ENCODE data around the gene ARSI. TPM values are rescaled to one million over a fixed set of nuclear protein-coding genes. Genes with fewer than 3 reads are reported as not detected.

Gene ARSI
- total RNA-seq, 2 donors from 2014 or later: not detected

GRCh38 chr5:150270541-150271295 lies 32.0 kb downstream of the ARSI start:
- Mint-ChIP-seq H3K36me3 (no peaks in the 10 kb centered on the region), H3K4me1 (ENCODE audit: low read depth in 2 of 2) (peaks cover 0 to 6% of the 10 kb centered on the region in 2 donors), H3K27ac (no peak overlapping the region), H3K4me3 (no peak overlapping the region), H3K9me3 (no peaks in the 10 kb centered on the region), H3K27me3 (peaks cover 9 to 10% of the 10 kb centered on the region in 2 donors)
- ATAC-seq: peak in 1 of 2 donors; percentile 4
- no peak for DNase-seq (ENCODE audit: low spot score)

DNA sequence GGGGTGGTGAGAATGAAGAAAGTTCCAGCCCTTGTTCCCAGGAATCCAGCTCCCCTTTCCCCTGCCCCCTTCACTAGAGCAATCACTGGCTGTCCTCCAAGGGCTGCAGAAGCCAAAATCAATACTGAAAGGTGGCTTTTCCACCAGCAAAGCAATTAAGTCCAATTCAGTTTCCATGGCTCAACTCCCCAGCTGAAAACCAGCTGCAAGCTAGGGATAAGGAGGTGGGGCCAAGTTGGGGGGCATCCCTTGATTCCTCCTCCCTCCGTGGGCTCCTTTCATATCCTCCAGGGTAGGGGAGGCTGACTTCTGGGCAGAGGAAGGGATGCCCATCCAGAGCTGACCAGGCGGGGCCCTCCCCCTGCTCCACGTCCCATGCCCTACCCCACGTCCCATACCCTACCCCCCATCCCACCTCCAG lies 35.8 kb downstream of the ARSI start:
- peaks cover 4 to 13% of the 10 kb centered on the region in 2 donors for H3K27me3 Mint-ChIP-seq
- H3K9me3 Mint-ChIP-seq: no peaks in the 10 kb centered on the region
- no peak overlapping the region for H3K4me3 Mint-ChIP-seq
- DNase-seq (ENCODE audit: low spot score) (no peak), ATAC-seq (no peak)
- peaks cover 3 to 6% of the 10 kb centered on the region in 2 donors for H3K4me1 Mint-ChIP-seq (ENCODE audit: low read depth in 2 of 2)
- H3K36me3 Mint-ChIP-seq: no peaks in the 10 kb centered on the region
- H3K27ac Mint-ChIP-seq: no peak overlapping the region

- Mint-ChIP-seq H3K27me3 (peaks cover 4 to 13% of the 10 kb centered on the region in 2 donors), H3K4me3 (no peak overlapping the region), H3K4me1 (ENCODE audit: low read depth in 2 of 2) (peaks cover 3 to 6% of the 10 kb centered on the region in 2 donors), H3K36me3 (no peaks in the 10 kb centered on the region), H3K9me3 (no peaks in the 10 kb centered on the region), H3K27ac (no peak overlapping the region)
- ATAC-seq (no peak), DNase-seq (ENCODE audit: low spot score) (no peak)
Observed at GRCh38 chr5:150265870-150266383, 36.8 kb downstream of the ARSI start.

DNA sequence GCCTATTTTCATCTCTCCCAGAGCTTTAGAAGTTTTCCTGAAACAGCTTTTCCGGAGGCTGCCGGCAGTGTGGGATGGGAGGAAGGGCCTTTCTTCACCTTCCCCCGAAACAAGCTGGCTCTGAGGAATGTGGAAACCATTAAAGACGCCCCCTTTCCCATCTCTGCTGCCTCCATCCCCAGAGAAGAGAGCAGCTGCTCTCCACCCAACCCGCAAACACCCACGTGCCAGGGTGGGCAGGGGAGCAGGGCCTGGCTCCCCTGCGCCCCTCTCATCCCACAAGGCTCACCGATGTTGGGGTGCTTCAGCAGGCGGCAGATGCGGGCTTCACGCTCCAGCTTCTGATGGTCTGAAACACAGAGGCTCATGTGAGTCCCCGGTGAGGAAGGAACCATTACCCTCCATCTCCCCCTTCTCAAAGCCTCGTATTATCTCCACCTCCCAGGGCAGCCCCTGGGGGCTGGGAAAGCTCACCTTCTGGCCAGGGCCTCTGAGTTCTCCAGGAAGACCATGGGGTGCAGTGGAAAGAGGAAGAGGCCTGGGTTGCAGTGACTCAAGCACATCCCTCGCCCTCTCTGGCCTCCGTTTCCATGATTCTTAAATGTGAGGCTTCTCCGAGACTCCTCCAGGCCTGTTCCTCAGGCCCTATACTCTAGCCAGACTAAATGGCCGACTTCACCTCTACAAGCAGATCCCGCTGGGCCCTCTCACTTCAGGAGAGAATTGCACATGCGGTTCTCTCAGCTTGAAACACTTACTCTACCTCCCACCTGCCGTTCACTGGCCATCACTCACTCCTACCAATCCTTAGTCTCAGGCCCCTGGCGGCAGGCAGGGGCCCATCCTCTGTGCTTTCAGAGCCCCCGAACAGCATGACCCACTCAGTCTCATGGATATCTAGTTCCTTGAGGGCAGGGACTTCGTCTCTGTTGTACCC lies 37.8 kb downstream of the ARSI start:
- H3K27ac Mint-ChIP-seq: no peak overlapping the region
- H3K36me3 Mint-ChIP-seq: no peaks in the 10 kb centered on the region
- peaks cover 3 to 6% of the 10 kb centered on the region in 2 donors for H3K4me1 Mint-ChIP-seq (ENCODE audit: low read depth in 2 of 2)
- H3K9me3 Mint-ChIP-seq: no peaks in the 10 kb centered on the region
- H3K4me3 Mint-ChIP-seq: no peak overlapping the region
- H3K27me3 Mint-ChIP-seq: peaks cover 4 to 13% of the 10 kb centered on the region in 2 donors
- ATAC-seq (no peak), DNase-seq (ENCODE audit: low spot score) (no peak)

GRCh38 chr5:150263801-150264621 lies 38.7 kb downstream of the ARSI start:
- Mint-ChIP-seq H3K36me3 (no peaks in the 10 kb centered on the region), H3K4me1 (ENCODE audit: low read depth in 2 of 2) (peaks cover 3 to 6% of the 10 kb centered on the region in 2 donors), H3K9me3 (no peaks in the 10 kb centered on the region), H3K27ac (no peak overlapping the region), H3K4me3 (no peak overlapping the region), H3K27me3 (peaks cover 4 to 13% of the 10 kb centered on the region in 2 donors)
- DNase-seq (ENCODE audit: low spot score) (no peak), ATAC-seq (peak in 1 of 2 donors; percentile 15)

GRCh38 chr5:150263375-150263775 lies 39.3 kb downstream of the ARSI start:
- peaks cover 2 to 13% of the 10 kb centered on the region in 2 donors for H3K27me3 Mint-ChIP-seq
- H3K4me1 Mint-ChIP-seq (ENCODE audit: low read depth in 2 of 2): peaks cover 2 to 6% of the 10 kb centered on the region in 2 donors
- no peaks in the 10 kb centered on the region for H3K36me3 Mint-ChIP-seq
- no peak overlapping the region for H3K4me3 Mint-ChIP-seq
- DNase-seq (ENCODE audit: low spot score) (no peak), ATAC-seq (peak in 1 of 2 donors; percentile 25)
- H3K9me3 Mint-ChIP-seq: no peaks in the 10 kb centered on the region
- no peak overlapping the region for H3K27ac Mint-ChIP-seq

- no peaks in the 10 kb centered on the region for H3K9me3 Mint-ChIP-seq
- no peak overlapping the region for H3K27ac Mint-ChIP-seq
- H3K4me3 Mint-ChIP-seq: no peak overlapping the region
- DNase-seq (ENCODE audit: low spot score) (no peak), ATAC-seq (no peak)
- no peaks in the 10 kb centered on the region for H3K36me3 Mint-ChIP-seq
- H3K27me3 Mint-ChIP-seq: peaks cover 0 to 13% of the 10 kb centered on the region in 2 donors
- peaks cover 0 to 6% of the 10 kb centered on the region in 2 donors for H3K4me1 Mint-ChIP-seq (ENCODE audit: low read depth in 2 of 2)
Observed at GRCh38 chr5:150262502-150262901, 40.2 kb downstream of the ARSI start.

GRCh38 chr5:150261231-150261630 lies 41.5 kb downstream of the ARSI start:
- Mint-ChIP-seq H3K4me3 (no peak overlapping the region), H3K4me1 (ENCODE audit: low read depth in 2 of 2) (peaks cover 0 to 6% of the 10 kb centered on the region in 2 donors), H3K36me3 (no peaks in the 10 kb centered on the region), H3K27ac (no peak overlapping the region), H3K27me3 (peaks cover 2 to 13% of the 10 kb centered on the region in 2 donors), H3K9me3 (no peaks in the 10 kb centered on the region)
- no peak for DNase-seq (ENCODE audit: low spot score)
- ATAC-seq: no peak

DNA sequence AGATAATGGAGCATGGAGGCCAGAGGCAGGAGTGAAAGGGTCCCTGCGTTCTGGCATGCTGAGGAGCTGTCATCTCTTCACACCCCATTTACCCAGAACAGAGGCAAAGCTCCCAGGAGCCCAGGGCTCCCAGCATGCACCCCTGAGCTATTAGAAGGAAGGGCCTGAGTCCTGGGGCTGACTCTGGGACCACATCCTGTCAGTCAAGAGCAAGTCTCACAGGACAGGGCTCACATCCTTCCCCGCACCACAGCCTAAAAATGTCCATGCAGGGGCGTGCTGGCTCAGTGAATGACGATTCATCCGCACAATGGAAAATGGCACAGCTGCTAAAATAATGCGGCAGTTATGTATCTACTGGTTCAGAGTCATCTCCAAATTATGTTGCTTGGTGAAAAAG lies 44.6 kb downstream of the ARSI start:
- no peak for ATAC-seq

DNA sequence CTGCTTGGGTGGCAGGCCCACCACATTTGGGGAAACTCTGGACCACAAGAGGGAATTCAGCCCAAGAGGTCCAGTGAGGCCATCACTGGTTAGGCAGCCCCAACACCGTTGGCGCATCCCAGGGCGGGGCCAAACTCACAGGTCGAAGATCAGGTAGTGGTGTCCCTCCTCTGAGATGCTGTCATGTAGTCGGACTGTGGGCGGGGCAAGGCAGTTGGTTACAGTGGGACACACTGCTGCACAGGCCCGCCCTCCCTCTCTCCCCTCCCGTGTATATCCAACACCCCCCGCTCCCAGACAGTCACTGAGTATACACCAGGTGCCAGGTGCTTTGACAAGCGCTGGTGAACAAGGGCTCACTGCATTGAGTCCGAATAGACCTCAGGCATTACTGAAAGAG lies 45.3 kb downstream of the ARSI start:
- Mint-ChIP-seq H3K4me1 (ENCODE audit: low read depth in 2 of 2) (no peaks in the 10 kb centered on the region), H3K27ac (no peak overlapping the region), H3K9me3 (no peaks in the 10 kb centered on the region), H3K36me3 (no peaks in the 10 kb centered on the region), H3K27me3 (peaks cover 2 to 6% of the 10 kb centered on the region in 2 donors), H3K4me3 (no peak overlapping the region)
- ATAC-seq: no peak
- DNase-seq (ENCODE audit: low spot score): no peak

More for the DNA sequence above, 44.6 kb downstream of the ARSI start:
- Mint-ChIP-seq H3K27me3 (peaks cover 2 to 7% of the 10 kb centered on the region in 2 donors), H3K4me3 (no peak overlapping the region), H3K4me1 (ENCODE audit: low read depth in 2 of 2) (peaks cover 0 to under 1% of the 10 kb centered on the region in 2 donors), H3K36me3 (no peaks in the 10 kb centered on the region), H3K9me3 (no peaks in the 10 kb centered on the region), H3K27ac (no peak overlapping the region)
- DNase-seq (ENCODE audit: low spot score): no peak

GRCh38 chr5:150256410-150257064 lies 46.2 kb downstream of the ARSI start:
- Mint-ChIP-seq H3K27ac (no peak overlapping the region), H3K4me3 (no peak overlapping the region), H3K9me3 (no peaks in the 10 kb centered on the region), H3K4me1 (ENCODE audit: low read depth in 2 of 2) (no peaks in the 10 kb centered on the region), H3K36me3 (no peaks in the 10 kb centered on the region), H3K27me3 (peaks cover 0 to 2% of the 10 kb centered on the region in 2 donors)
- peak in 1 of 2 donors; percentile 5 for ATAC-seq
- DNase-seq (ENCODE audit: low spot score): no peak

DNA sequence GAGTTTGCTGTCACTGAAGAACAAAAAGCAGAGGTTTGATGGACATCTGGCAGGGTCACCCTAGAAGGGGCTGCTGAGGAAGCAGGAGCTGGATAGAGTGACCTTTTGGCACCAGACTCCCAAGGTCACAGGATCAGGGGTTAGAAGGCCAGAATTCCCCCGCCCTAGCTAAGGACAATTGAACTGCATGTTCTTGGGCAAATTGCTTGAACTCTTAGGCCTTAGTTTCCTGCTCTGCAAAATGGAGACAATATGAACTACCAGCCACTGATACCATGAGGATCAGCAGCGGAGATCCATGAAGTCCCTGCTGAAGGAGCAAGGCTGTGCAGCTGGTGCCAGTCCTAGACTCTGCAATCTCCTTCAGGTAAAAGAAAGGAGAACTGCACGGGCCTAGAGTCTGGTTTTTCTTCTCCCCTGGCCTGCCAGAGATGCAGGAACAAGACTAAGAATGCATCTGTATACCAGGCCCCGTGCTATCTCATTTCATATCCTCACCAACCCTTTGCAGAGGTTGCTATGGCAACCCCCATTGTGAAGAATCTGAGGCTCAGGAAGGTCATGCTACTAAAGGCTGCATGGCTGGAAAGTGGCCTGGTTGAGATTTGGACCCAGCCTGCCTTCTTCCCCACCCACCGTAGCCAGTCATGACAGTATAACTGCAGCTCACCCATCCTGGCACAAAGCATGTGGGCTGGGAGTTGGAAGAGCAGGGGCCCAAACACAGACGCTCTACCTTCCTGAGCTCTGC lies 46.9 kb downstream of the ARSI start:
- Mint-ChIP-seq H3K27ac (no peak overlapping the region), H3K4me1 (ENCODE audit: low read depth in 2 of 2) (no peaks in the 10 kb centered on the region), H3K4me3 (no peak overlapping the region), H3K36me3 (no peaks in the 10 kb centered on the region), H3K9me3 (no peaks in the 10 kb centered on the region), H3K27me3 (peaks cover 0 to 2% of the 10 kb centered on the region in 2 donors)
- ATAC-seq (no peak), DNase-seq (ENCODE audit: low spot score) (no peak)

All from natural killer cell treated with Interleukin-12 subunit alpha and Interleukin-12 subunit beta and Interleukin-15 and Interleukin-18, amount 100 ng/mL, for 72 hours (primary cell).